GM12873 (cell line): ENCODE measurements around the gene EHBP1L1.
A peak's percentile ranks its signal among the peaks of the same experiment; 100 is the strongest.

Experiments used
- CTCF ChIP-seq: IDR thresholded peaks from 2 replicates; pipeline ENCODE4 v1.5.1; 2012; ENCODE audit warnings: low read depth, mild to moderate bottlenecking, moderate library complexity, low read length, control low read depth; ENCODE audit not compliant: insufficient read depth; ENCODE audit errors: missing control alignments

EHBP1L1 gene

GRCh38 chr11:65590240-65590738 is 14.4 kb downstream of the EHBP1L1 start:
- no peak for TF ChIP-seq CTCF

GRCh38 chr11:65591939-65592857 is 16.3 kb downstream of the EHBP1L1 start:
- no peak for TF ChIP-seq CTCF

- no peak for TF ChIP-seq CTCF
Measured at GRCh38 chr11:65592858-65593517, 17.1 kb downstream of the EHBP1L1 start.

GRCh38 chr11:65593518-65594414 is 17.9 kb downstream of the EHBP1L1 start:
- TF ChIP-seq CTCF: peak; percentile 85

GRCh38 chr11:65595131-65595530 is 19.3 kb downstream of the EHBP1L1 start:
- TF ChIP-seq CTCF: no peak

GRCh38 chr11:65595543-65596281 is 19.9 kb downstream of the EHBP1L1 start, which contains the start of gene KCNK7:
KCNK7 (minus strand) TSS chr11:65595800; CDS start chr11:65595772, 28 bp downstream.
- TF ChIP-seq CTCF: no peak
